ENCODE data around the gene ZNF575.

DNA sequence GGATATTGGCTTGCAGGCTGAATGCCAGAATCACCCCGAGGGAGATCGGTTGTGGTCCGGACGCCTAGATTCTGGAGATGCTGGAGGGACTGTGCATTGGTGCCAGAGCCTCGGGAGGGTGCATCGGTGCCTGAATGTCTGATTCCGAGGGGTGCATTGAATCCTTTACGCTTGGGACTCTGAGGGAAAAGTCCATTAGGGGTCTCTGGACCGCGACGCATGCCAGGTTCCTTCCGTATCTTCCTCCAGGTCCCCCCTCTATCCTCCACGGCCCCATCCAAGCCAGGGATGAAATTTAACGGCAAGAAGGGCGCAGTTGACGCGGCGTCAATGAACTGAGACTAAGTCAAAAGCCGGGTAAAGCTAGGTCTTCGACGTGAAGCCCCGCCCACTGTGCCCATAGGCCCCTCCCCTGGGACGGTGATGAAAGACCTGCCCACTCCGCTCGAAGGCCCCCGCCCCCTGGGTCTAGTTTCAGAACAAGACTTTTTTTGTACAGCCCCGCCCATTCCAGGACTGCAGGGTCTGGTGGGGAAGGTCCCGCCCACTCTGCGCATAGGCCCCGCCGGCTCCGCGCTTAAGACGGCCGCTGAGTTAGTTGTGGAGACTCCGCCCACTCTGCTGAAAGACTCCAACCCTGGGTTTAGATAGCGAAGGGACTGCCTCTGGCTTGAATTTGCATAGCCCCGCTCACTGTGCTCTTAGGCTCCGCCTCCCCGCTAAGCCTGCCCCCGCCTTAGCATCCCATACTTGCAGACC is 737 bp downstream of the ZNF575 start:
- TF ChIP-seq, protein P1, sequence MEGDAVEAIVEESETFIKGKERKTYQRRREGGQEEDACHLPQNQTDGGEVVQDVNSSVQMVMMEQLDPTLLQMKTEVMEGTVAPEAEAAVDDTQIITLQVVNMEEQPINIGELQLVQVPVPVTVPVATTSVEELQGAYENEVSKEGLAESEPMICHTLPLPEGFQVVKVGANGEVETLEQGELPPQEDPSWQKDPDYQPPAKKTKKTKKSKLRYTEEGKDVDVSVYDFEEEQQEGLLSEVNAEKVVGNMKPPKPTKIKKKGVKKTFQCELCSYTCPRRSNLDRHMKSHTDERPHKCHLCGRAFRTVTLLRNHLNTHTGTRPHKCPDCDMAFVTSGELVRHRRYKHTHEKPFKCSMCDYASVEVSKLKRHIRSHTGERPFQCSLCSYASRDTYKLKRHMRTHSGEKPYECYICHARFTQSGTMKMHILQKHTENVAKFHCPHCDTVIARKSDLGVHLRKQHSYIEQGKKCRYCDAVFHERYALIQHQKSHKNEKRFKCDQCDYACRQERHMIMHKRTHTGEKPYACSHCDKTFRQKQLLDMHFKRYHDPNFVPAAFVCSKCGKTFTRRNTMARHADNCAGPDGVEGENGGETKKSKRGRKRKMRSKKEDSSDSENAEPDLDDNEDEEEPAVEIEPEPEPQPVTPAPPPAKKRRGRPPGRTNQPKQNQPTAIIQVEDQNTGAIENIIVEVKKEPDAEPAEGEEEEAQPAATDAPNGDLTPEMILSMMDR (IDR thresholded peaks at IDR 0.05), result no peak
- peak; percentile 14 to 74 for TF ChIP-seq POLR2A (IDR thresholded peaks at IDR 0.05)
